ENCODE measurements around the gene DTX4.

The DTX4 gene

GRCh38 chr11:59247531-59248227 is 75.7 kb downstream of the DTX4 start:
- H3K4me3 ChIP-seq (ENCODE audit: low read depth, low read length) = no peak overlapping the region
- no peaks in the 10 kb centered on the region for H3K27me3 ChIP-seq
- no peaks in the 10 kb centered on the region for H3K36me3 ChIP-seq
- H3K4me1 ChIP-seq = no peaks in the 10 kb centered on the region
- no peaks in the 10 kb centered on the region for H3K9me3 ChIP-seq
- TF ChIP-seq CTCF (IDR thresholded peaks at IDR 0.05; ENCODE audit: low read depth, low read length) = no peak
- DNase-seq = no peak

DNA sequence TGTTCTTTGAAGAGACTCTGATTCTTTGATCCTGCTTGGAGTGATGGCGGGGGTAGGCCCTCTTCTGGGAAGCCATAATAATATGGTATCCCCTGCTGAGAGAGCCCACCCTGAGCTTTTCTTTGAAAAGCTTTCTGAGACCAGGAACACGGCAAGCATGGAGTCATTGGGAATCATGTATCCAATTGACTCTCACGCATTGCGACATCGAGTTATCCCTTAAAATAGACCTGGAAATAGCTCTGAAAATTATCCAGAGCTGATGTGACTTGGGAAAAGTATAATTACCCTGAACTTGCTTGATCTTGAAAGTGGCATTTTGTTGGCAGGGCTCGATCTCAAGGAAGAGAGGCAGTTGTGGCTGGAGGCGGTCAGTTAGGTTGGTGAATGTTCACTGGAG is 77.6 kb downstream of the DTX4 start:
- no peak for DNase-seq
- H3K36me3 ChIP-seq = no peaks in the 10 kb centered on the region
- no peak for TF ChIP-seq CTCF (IDR thresholded peaks at IDR 0.05; ENCODE audit: low read depth, low read length)
- H3K27me3 ChIP-seq = no peaks in the 10 kb centered on the region
- no peaks in the 10 kb centered on the region for H3K4me1 ChIP-seq
- H3K9me3 ChIP-seq = no peaks in the 10 kb centered on the region
- no peak overlapping the region for H3K4me3 ChIP-seq (ENCODE audit: low read depth, low read length)

- Histone ChIP-seq H3K4me3 (ENCODE audit: low read depth, low read length) (no peak overlapping the region), H3K27me3 (no peaks in the 10 kb centered on the region), H3K9me3 (no peaks in the 10 kb centered on the region), H3K36me3 (no peaks in the 10 kb centered on the region), H3K4me1 (no peaks in the 10 kb centered on the region)
- DNase-seq = no peak
- no peak for TF ChIP-seq CTCF (IDR thresholded peaks at IDR 0.05; ENCODE audit: low read depth, low read length)
Observed at GRCh38 chr11:59253001-59253400, 81.1 kb downstream of the DTX4 start.

GRCh38 chr11:59254286-59254685 is 82.4 kb downstream of the DTX4 start:
- no peak for DNase-seq
- Histone ChIP-seq H3K4me3 (ENCODE audit: low read depth, low read length) (no peak overlapping the region), H3K27me3 (no peaks in the 10 kb centered on the region), H3K36me3 (no peaks in the 10 kb centered on the region), H3K9me3 (no peaks in the 10 kb centered on the region), H3K4me1 (no peaks in the 10 kb centered on the region)
- no peak for TF ChIP-seq CTCF (IDR thresholded peaks at IDR 0.05; ENCODE audit: low read depth, low read length)

- no peak for TF ChIP-seq CTCF (IDR thresholded peaks at IDR 0.05; ENCODE audit: low read depth, low read length)
- no peaks in the 10 kb centered on the region for H3K9me3 ChIP-seq
- no peaks in the 10 kb centered on the region for H3K36me3 ChIP-seq
- H3K4me3 ChIP-seq (ENCODE audit: low read depth, low read length) = no peak overlapping the region
- no peaks in the 10 kb centered on the region for H3K27me3 ChIP-seq
- H3K4me1 ChIP-seq = no peaks in the 10 kb centered on the region
- no peak for DNase-seq
Observed at GRCh38 chr11:59255281-59255680, 83.3 kb downstream of the DTX4 start.
